ENCODE results near the gene ARHGAP15. TPM values are rescaled to one million over a fixed set of nuclear protein-coding genes. Genes with fewer than 3 reads are reported as not detected.

Gene ARHGAP15
- total and polyA plus RNA-seq, 10 donors, result 55.8 to 219 (median 130) TPM

GRCh38 chr2:143428700-143429099 lies 299.5 kb downstream of the ARHGAP15 start:
- no peak overlapping the region for H3K27ac ChIP-seq
- no peak overlapping the region for H3K4me3 ChIP-seq
- H3K36me3 ChIP-seq, result peaks cover 0 to 10% (median 0%) of the 10 kb centered on the region in 6 donors
- no peaks in the 10 kb centered on the region for H3K27me3 ChIP-seq (replicated peaks in 1 of 7)
- intact Hi-C loops (cut with DNase I; ENCODE audit: low total_unique reads), result no loop called here
- H3K9me3 ChIP-seq, result no peaks in the 10 kb centered on the region
- no peak for DNase-seq
- no peak for TF ChIP-seq POLR2A (IDR thresholded peaks at IDR 0.05)
- TF ChIP-seq CTCF (IDR thresholded peaks at IDR 0.05 in 8 of 11, conservative IDR thresholded peaks at IDR 0.05 in 3 of 11), result no peak
- TF ChIP-seq POLR2AphosphoS5 (IDR thresholded peaks at IDR 0.05), result no peak
- peaks cover 0 to 22% (median 0%) of the 10 kb centered on the region in 6 donors for H3K4me1 ChIP-seq
- WGBS, 5 donors, result 71 to 80% (median 71%) methylated on average over 1 of the region's 1 CpG

GRCh38 chr2:143429932-143430679 lies 300.9 kb downstream of the ARHGAP15 start:
- H3K9me3 ChIP-seq, result no peaks in the 10 kb centered on the region
- H3K4me3 ChIP-seq, result no peak overlapping the region
- peaks cover 0 to 18% (median 0%) of the 10 kb centered on the region in 6 donors for H3K36me3 ChIP-seq
- TF ChIP-seq CTCF (IDR thresholded peaks at IDR 0.05 in 8 of 11, conservative IDR thresholded peaks at IDR 0.05 in 3 of 11), result no peak
- TF ChIP-seq POLR2A (IDR thresholded peaks at IDR 0.05), result no peak
- TF ChIP-seq POLR2AphosphoS5 (IDR thresholded peaks at IDR 0.05), result no peak
- intact Hi-C loops (cut with DNase I; ENCODE audit: low total_unique reads), result no loop called here
- H3K4me1 ChIP-seq, result peaks cover 0 to 22% (median 0%) of the 10 kb centered on the region in 6 donors
- no peaks in the 10 kb centered on the region for H3K27me3 ChIP-seq (replicated peaks in 1 of 7)
- WGBS, 5 donors, result 79 to 94% (median 84%) methylated on average over 1 of the region's 1 CpG
- DNase-seq, result no peak
- no peak overlapping the region for H3K27ac ChIP-seq

GRCh38 chr2:143431316-143431715 lies 302.1 kb downstream of the ARHGAP15 start:
- peak overlapping the region in 3 of 8 donors; percentile 1 to 10 (median 1) for H3K27ac ChIP-seq
- DNase-seq, result no peak
- no peaks in the 10 kb centered on the region for H3K9me3 ChIP-seq
- no peaks in the 10 kb centered on the region for H3K27me3 ChIP-seq (replicated peaks in 1 of 7)
- intact Hi-C loops (cut with DNase I; ENCODE audit: low total_unique reads), result no loop called here
- no peak overlapping the region for H3K4me3 ChIP-seq
- H3K4me1 ChIP-seq, result peaks cover 0 to 22% (median 0%) of the 10 kb centered on the region in 6 donors
- TF ChIP-seq POLR2AphosphoS5 (IDR thresholded peaks at IDR 0.05), result no peak
- TF ChIP-seq POLR2A (IDR thresholded peaks at IDR 0.05), result no peak
- no peak for TF ChIP-seq CTCF (IDR thresholded peaks at IDR 0.05 in 8 of 11, conservative IDR thresholded peaks at IDR 0.05 in 3 of 11)
- WGBS, 5 donors, result 68 to 88% (median 79%) methylated on average over 2 of the region's 2 CpGs
- H3K36me3 ChIP-seq, result peaks cover 0 to 23% (median 1%) of the 10 kb centered on the region in 6 donors

- DNase-seq, result no peak
- intact Hi-C loops (cut with DNase I; ENCODE audit: low total_unique reads), result no loop called here
- Histone ChIP-seq H3K27ac (peak overlapping the region in 4 of 8 donors; percentile 42 to 57 (median 50)), H3K9me3 (no peaks in the 10 kb centered on the region), H3K4me3 (no peak overlapping the region), H3K36me3 (peaks cover 0 to 39% (median 14%) of the 10 kb centered on the region in 6 donors), H3K4me1 (peaks cover 0 to 22% (median 0%) of the 10 kb centered on the region in 6 donors), H3K27me3 (replicated peaks in 1 of 7) (no peaks in the 10 kb centered on the region)
- TF ChIP-seq POLR2AphosphoS5 (IDR thresholded peaks at IDR 0.05) (no peak), CTCF (IDR thresholded peaks at IDR 0.05 in 8 of 11, conservative IDR thresholded peaks at IDR 0.05 in 3 of 11) (peak in 3 of 11 experiments; percentile 8 to 15 (median 13)), POLR2A (IDR thresholded peaks at IDR 0.05) (no peak)
- 76 to 85% (median 80%) methylated on average over 3 of the region's 3 CpGs for WGBS, 5 donors
These were observed 304.0 kb downstream of the ARHGAP15 start for GRCh38 chr2:143433251-143433650.

Data from spleen (tissue), 11 donors.